Pancreas (tissue), 10 donors: Measurements from ENCODE around the gene MROH2B. TPM values are rescaled to one million over a fixed set of nuclear protein-coding genes. Genes with fewer than 3 reads are reported as not detected.

ENCODE experiments used
- ATAC-seq, 4 donors: fragments of 200-7000 bp; cut with Tn5 transposase; one replicate each; pipeline versions ENCODE4 v1.8.0 to v1.9.1; 2020; ENCODE audit warnings: mild to moderate bottlenecking in 4 of 4, moderate library complexity in 4 of 4
- DNase-seq, 6 donors: peaks; one replicate each; pipeline ENCODE4 v3.0.0-alpha.2; 2020
- FAIRE-seq: peaks from 2 replicates; lab custom pipeline; 2012; peaks lifted over from hg19 to GRCh38; lab: Jason Lieb, UNC
- H3K27ac ChIP-seq, 4 donors: fragments of 200-600 bp; sonication (generic); 1 replicate in 3 of 4; 2 replicates in 1 of 4; pipeline versions ENCODE4 v1.5.0 to v1.8.0; 2020
- H3K27me3 ChIP-seq, 4 donors: fragments of 200-600 bp; one replicate each; pipeline ENCODE4 v1.8.0; 2021
- H3K36me3 ChIP-seq, 3 donors: fragments of 200-600 bp; sonication (generic) in 1 of 3; one replicate each; pipeline versions ENCODE4 v1.5.0 to v1.8.0; 2020 to 2021
- H3K4me1 ChIP-seq, 3 donors: fragments of 200-600 bp; one replicate each; pipeline ENCODE4 v1.8.0; 2021
- H3K4me3 ChIP-seq, 4 donors: fragments of 200-600 bp; sonication (generic) in 2 of 4; one replicate each; pipeline versions ENCODE4 v1.5.0 to v1.8.0; 2020 to 2021
- H3K9me3 ChIP-seq, 4 donors: fragments of 200-600 bp; one replicate each; pipeline ENCODE4 v1.8.0; 2021
- CTCF ChIP-seq, 4 donors: fragments of 200-600 bp; sonication (generic) in 3 of 4; IDR thresholded peaks; one replicate each; pipeline versions ENCODE4 v1.5.0 to v1.8.0; 2021; ENCODE audit warnings: antibody characterized with exemption in 4 of 4
- WGBS, 2 donors: extraction: QIAGEN DNeasy Blood & Tissue Kit; methylation state at CpG; one replicate each; pipeline ENCODE4 v1.1.7; 2013; 5-methylcytosine and 5-hydroxymethylcytosine counted together
- intact Hi-C, 3 donors: fragments of 100-400 bp; cut with DNase I; formaldehyde crosslinking; loops; one replicate each; pipeline versions ENCODE4 v1.11.1 to v1.14.2; 2022
- polyA plus RNA-seq, 2 donors: library from polyadenylated mRNA; stranded (reverse); fragments of 200-250 nt; gene quantifications; one replicate each; pipeline ENCODE4 v1.2.3, GENCODE V29; 2013
- total RNA-seq, 6 donors: library from RNA; stranded (reverse); fragmentation: NEBNext Ultra II Directional in 4 of 6; extraction: Animal tissue kit (Norgen Biotek cat#: 25700) in 4 of 6; gene quantifications; one replicate each; pipeline versions ENCODE4 v1.2.1 to v1.2.4, GENCODE V29; 2021 to 2023
- donor health status: healthy with polysubstance abuse.
- donor health status: DM: no; HTN: no; CAD: no; lungs with moderate emphysema.
- donor health status: DM: no; HTN: no; CAD: no.
- donor health status: control.
- donor health status: control.
- donor health status: Bipolar disorder and iron deficiency.
- donor health status: DM: yes; HTN: yes; CAD: no.
- donor health status: DM: no; HTN: no; CAD: no.
- donor health status: DM: no; HTN: no; CAD: no.
- donor health status: DM: yes; HTN: yes; CAD: no.

Gene MROH2B
- total RNA-seq (under 1 TPM in 1 of 6 donors, not detected in 5; 0.03 TPM), polyA plus RNA-seq (not detected)

GRCh38 chr5:41071242-41071641 lies at the start of gene MROH2B:
Gene MROH2B, minus strand, starts transcription at chr5:41071342. Its CDS starts 490 bp downstream, at chr5:41070852.
- H3K27me3 ChIP-seq: no peaks in the 10 kb centered on the region

GRCh38 chr5:41120600-41120999 lies 49.5 kb upstream of the MROH2B start:
- ATAC-seq: no peak
- intact Hi-C loops: no loop called here
- Histone ChIP-seq H3K4me1 (no peaks in the 10 kb centered on the region), H3K9me3 (no peaks in the 10 kb centered on the region), H3K27me3 (no peaks in the 10 kb centered on the region), H3K4me3 (no peak overlapping the region), H3K27ac (no peak overlapping the region), H3K36me3 (no peaks in the 10 kb centered on the region)
- 87 to 92% methylated on average over 8 of the region's 8 CpGs for WGBS, 2 donors
- no peak for FAIRE-seq
- no peak for TF ChIP-seq CTCF (IDR thresholded peaks at IDR 0.05)
- peak in 1 of 6 donors; percentile 33 for DNase-seq

More at GRCh38 chr5:41071242-41071641, at the start of gene MROH2B:
- FAIRE-seq (no peak), ATAC-seq (no peak), DNase-seq (no peak)
- intact Hi-C loops: no loop called here
- Histone ChIP-seq H3K4me3 (no peak within 1 kb of the TSS), H3K4me1 (no peaks in the 10 kb centered on the region), H3K9me3 (no peaks in the 10 kb centered on the region), H3K27ac (no peak within 1 kb of the TSS), H3K36me3 (no peaks in the 10 kb centered on the region)
- 57 to 72% methylated on average over 1 of the region's 1 CpG for WGBS, 2 donors
- no peak for TF ChIP-seq CTCF (IDR thresholded peaks at IDR 0.05)

GRCh38 chr5:41118177-41118576 lies 47.0 kb upstream of the MROH2B start:
- intact Hi-C loops: no loop called here
- H3K36me3 ChIP-seq: no peaks in the 10 kb centered on the region
- ATAC-seq: no peak

GRCh38 chr5:41115281-41115680 lies 44.1 kb upstream of the MROH2B start:
- no peak for DNase-seq
- intact Hi-C loops: no loop called here
- H3K36me3 ChIP-seq: no peaks in the 10 kb centered on the region
- FAIRE-seq: no peak
- H3K27ac ChIP-seq: no peak overlapping the region
- H3K27me3 ChIP-seq: no peaks in the 10 kb centered on the region
- 82 to 89% methylated on average over 2 of the region's 2 CpGs for WGBS, 2 donors
- peak in 1 of 4 donors; percentile 47 for ATAC-seq
- H3K9me3 ChIP-seq: no peaks in the 10 kb centered on the region
- no peak overlapping the region for H3K4me3 ChIP-seq
- TF ChIP-seq CTCF (IDR thresholded peaks at IDR 0.05): no peak
- H3K4me1 ChIP-seq: no peaks in the 10 kb centered on the region

More at GRCh38 chr5:41118177-41118576, 47.0 kb upstream of the MROH2B start:
- FAIRE-seq (no peak), DNase-seq (no peak)
- Histone ChIP-seq H3K4me1 (no peaks in the 10 kb centered on the region), H3K27ac (no peak overlapping the region), H3K4me3 (no peak overlapping the region), H3K9me3 (no peaks in the 10 kb centered on the region), H3K27me3 (no peaks in the 10 kb centered on the region)
- WGBS, 2 donors: 90 to 94% methylated on average over 3 of the region's 3 CpGs
- TF ChIP-seq CTCF (IDR thresholded peaks at IDR 0.05): no peak
